Esophagus squamous epithelium (tissue), 4 donors: ENCODE results near the gene ZNF300. TPM values are rescaled to one million over a fixed set of nuclear protein-coding genes. Genes with fewer than 3 reads are reported as not detected.

Experiments used
- total RNA-seq, 4 donors: library from RNA; depleted of rRNA; stranded (reverse); fragments of >200 nt; gene quantifications; one replicate each; pipeline ENCODE4 v1.1.0, GENCODE V29; 2016

The ZNF300 gene
- total RNA-seq, 4 donors from 2014 or later: 1.7 to 7.4 (median 4.9) TPM

Other genes with a start within 250 kb of the ZNF300 start
- gene MYOZ3, start 243.7 kb downstream of the ZNF300 start, total RNA-seq: under 1 TPM in 1 of 4 donors, not detected in 3; under 0.01 TPM
- gene RBM22, start 203.9 kb downstream of the ZNF300 start, total RNA-seq: 10 to 100 TPM; 22.8 to 38.4 (median 28.8) TPM
- 10 to 100 TPM; 31.8 to 50.2 (median 36.8) TPM for gene DCTN4, start 146.0 kb downstream of the ZNF300 start, total RNA-seq
- 10 to 100 TPM in 3 of 4 donors, 1 to 10 TPM in 1; 6.8 to 38.5 (median 17.6) TPM for gene SMIM3, start 126.2 kb downstream of the ZNF300 start, total RNA-seq
- under 1 TPM in 1 of 4 donors, not detected in 3; 0.95 TPM for gene IRGM, start 58.5 kb downstream of the ZNF300 start, total RNA-seq
- 1,000 to 10,000 TPM in 1 of 4 donors, 100 to 1,000 TPM in 3; 166 to 1,028 (median 489) TPM for gene GPX3, start 115.6 kb upstream of the ZNF300 start, total RNA-seq
- gene TNIP1, start 176.1 kb upstream of the ZNF300 start, total RNA-seq: 100 to 1,000 TPM in 1 of 4 donors, 10 to 100 TPM in 3; 55.5 to 109 (median 95.4) TPM